ENCODE data around the gene CDCA7L.
"Not testable (repeated sequence)": the region's sequence is repeated elsewhere in the genome, so short reads cannot be mapped to it uniquely, and the experiment has no call there.

Gene CDCA7L

DNA sequence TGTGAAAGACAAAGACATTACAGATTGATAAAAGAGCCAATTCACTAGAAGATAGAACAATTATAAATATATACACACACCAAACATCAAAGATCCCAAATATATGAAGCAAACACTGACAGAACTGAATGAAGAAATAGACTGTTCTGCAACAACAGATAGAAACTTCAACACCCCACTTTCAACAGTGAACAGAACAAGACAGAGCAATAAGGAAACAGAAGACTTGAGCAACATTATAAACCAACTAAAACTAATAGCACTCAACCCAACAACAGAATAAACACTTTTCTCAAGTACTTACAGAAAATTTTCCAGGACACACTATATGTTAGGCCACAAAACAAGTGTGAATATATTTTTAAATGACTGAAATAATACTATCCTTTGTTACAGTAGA lies 10.9 kb downstream of the CDCA7L start:
- Histone ChIP-seq H3K27me3 (ENCODE audit: low read depth, low read length) (no peaks in the 10 kb centered on the region), H3K4me2 (ENCODE audit: low read length) (no peak overlapping the region), H3K36me3 (replicated peaks; ENCODE audit: low read depth, low read length) (peaks cover 40% of the 10 kb centered on the region), H2AFZ (ENCODE audit: low read depth, low read length) (no peak overlapping the region), H4K20me1 (ENCODE audit: insufficient read depth, low read length) (peaks cover 57% of the 10 kb centered on the region), H3K4me1 (ENCODE audit: low read length) (peaks cover 12% of the 10 kb centered on the region), H3K79me2 (ENCODE audit: low read length) (peaks cover 91% of the 10 kb centered on the region), H3K4me3 (ENCODE audit: low read length) (no peak overlapping the region), H3K9ac (ENCODE audit: low read length) (no peak overlapping the region), H3K27ac (ENCODE audit: low read length) (no peak overlapping the region), H3K9me3 (ENCODE audit: insufficient read depth, low read length) (no peaks in the 10 kb centered on the region)
- no peak for TF ChIP-seq EZH2phosphoT487 (IDR thresholded peaks at IDR 0.05; ENCODE audit: low read depth)

DNA sequence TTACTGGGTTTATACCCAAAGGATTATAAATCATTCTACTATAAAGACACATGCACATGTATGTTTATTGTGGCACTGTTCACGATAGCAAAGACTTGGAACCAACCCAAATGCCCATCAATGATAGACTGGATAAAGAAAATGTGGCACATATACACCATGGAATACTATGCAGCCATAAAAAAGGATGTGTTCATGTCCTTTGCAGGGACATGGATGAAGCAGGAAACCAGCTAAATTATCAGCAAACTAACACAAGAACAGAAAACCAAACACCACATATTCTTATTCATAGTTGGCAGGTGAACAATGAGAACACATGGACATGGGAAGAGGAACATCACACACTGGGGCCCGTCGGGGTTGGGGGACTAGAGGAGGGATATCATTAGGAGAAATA lies 12.4 kb downstream of the CDCA7L start:
- not testable (repeated sequence) for H3K4me2 ChIP-seq (ENCODE audit: low read length); H3K27ac ChIP-seq (ENCODE audit: low read length); H3K4me1 ChIP-seq (ENCODE audit: low read length); H3K9me3 ChIP-seq (ENCODE audit: insufficient read depth, low read length); H2AFZ ChIP-seq (ENCODE audit: low read depth, low read length); H3K4me3 ChIP-seq (ENCODE audit: low read length); H3K27me3 ChIP-seq (ENCODE audit: low read depth, low read length); H3K9ac ChIP-seq (ENCODE audit: low read length)
- peaks cover 34% of the 10 kb centered on the region for H3K36me3 ChIP-seq (replicated peaks; ENCODE audit: low read depth, low read length)
- peaks cover 76% of the 10 kb centered on the region for H3K79me2 ChIP-seq (ENCODE audit: low read length)
- H4K20me1 ChIP-seq (ENCODE audit: insufficient read depth, low read length), result peaks cover 42% of the 10 kb centered on the region

- H2AFZ ChIP-seq (ENCODE audit: low read depth, low read length), result no peak overlapping the region
- TF ChIP-seq EZH2phosphoT487 (IDR thresholded peaks at IDR 0.05; ENCODE audit: low read depth) (no peak), CTCF (IDR thresholded peaks at IDR 0.05; ENCODE audit: low read depth, low read length) (no peak)
- peaks cover 78% of the 10 kb centered on the region for H3K79me2 ChIP-seq (ENCODE audit: low read length)
- H3K27ac ChIP-seq (ENCODE audit: low read length), result no peak overlapping the region
- no peaks in the 10 kb centered on the region for H3K27me3 ChIP-seq (ENCODE audit: low read depth, low read length)
- no peak overlapping the region for H3K4me2 ChIP-seq (ENCODE audit: low read length)
- H3K36me3 ChIP-seq (replicated peaks; ENCODE audit: low read depth, low read length), result peaks cover 8% of the 10 kb centered on the region
- H3K4me3 ChIP-seq (ENCODE audit: low read length), result no peak overlapping the region
- H3K4me1 ChIP-seq (ENCODE audit: low read length), result no peaks in the 10 kb centered on the region
- no peaks in the 10 kb centered on the region for H3K9me3 ChIP-seq (ENCODE audit: insufficient read depth, low read length)
- H4K20me1 ChIP-seq (ENCODE audit: insufficient read depth, low read length), result peaks cover 52% of the 10 kb centered on the region
- H3K9ac ChIP-seq (ENCODE audit: low read length), result no peak overlapping the region
These were observed 18.0 kb downstream of the CDCA7L start for GRCh38 chr7:21927693-21928092.

GRCh38 chr7:21926448-21926847 lies 19.3 kb downstream of the CDCA7L start:
- Histone ChIP-seq H3K9me3 (ENCODE audit: insufficient read depth, low read length) (no peaks in the 10 kb centered on the region), H3K4me2 (ENCODE audit: low read length) (no peak overlapping the region), H3K79me2 (ENCODE audit: low read length) (peaks cover 82% of the 10 kb centered on the region), H3K27ac (ENCODE audit: low read length) (no peak overlapping the region), H3K27me3 (ENCODE audit: low read depth, low read length) (no peaks in the 10 kb centered on the region), H3K4me3 (ENCODE audit: low read length) (no peak overlapping the region), H3K36me3 (replicated peaks; ENCODE audit: low read depth, low read length) (peaks cover 8% of the 10 kb centered on the region), H4K20me1 (ENCODE audit: insufficient read depth, low read length) (peaks cover 63% of the 10 kb centered on the region), H3K9ac (ENCODE audit: low read length) (no peak overlapping the region), H2AFZ (ENCODE audit: low read depth, low read length) (no peak overlapping the region), H3K4me1 (ENCODE audit: low read length) (no peaks in the 10 kb centered on the region)
- TF ChIP-seq EZH2phosphoT487 (IDR thresholded peaks at IDR 0.05; ENCODE audit: low read depth) (no peak), CTCF (IDR thresholded peaks at IDR 0.05; ENCODE audit: low read depth, low read length) (no peak)

GRCh38 chr7:21923658-21924057 lies 22.0 kb downstream of the CDCA7L start:
- no peak overlapping the region for H3K4me3 ChIP-seq (ENCODE audit: low read length)
- H3K27ac ChIP-seq (ENCODE audit: low read length), result no peak overlapping the region
- H3K36me3 ChIP-seq (replicated peaks; ENCODE audit: low read depth, low read length), result peaks cover 8% of the 10 kb centered on the region
- H3K79me2 ChIP-seq (ENCODE audit: low read length), result peaks cover 95% of the 10 kb centered on the region
- H3K4me1 ChIP-seq (ENCODE audit: low read length), result no peaks in the 10 kb centered on the region
- no peak overlapping the region for H3K9ac ChIP-seq (ENCODE audit: low read length)
- TF ChIP-seq CTCF (IDR thresholded peaks at IDR 0.05; ENCODE audit: low read depth, low read length), result no peak
- no peak for TF ChIP-seq EZH2phosphoT487 (IDR thresholded peaks at IDR 0.05; ENCODE audit: low read depth)
- peaks cover 88% of the 10 kb centered on the region for H4K20me1 ChIP-seq (ENCODE audit: insufficient read depth, low read length)
- no peak overlapping the region for H3K4me2 ChIP-seq (ENCODE audit: low read length)
- H2AFZ ChIP-seq (ENCODE audit: low read depth, low read length), result no peak overlapping the region
- H3K27me3 ChIP-seq (ENCODE audit: low read depth, low read length), result no peaks in the 10 kb centered on the region
- H3K9me3 ChIP-seq (ENCODE audit: insufficient read depth, low read length), result no peaks in the 10 kb centered on the region
